SK-N-SH treated with all-trans-retinoic acid at 6 μM for 48 hours (cell line): Measurements from ENCODE around the gene SLC25A28.
A peak's percentile ranks its signal among the peaks of the same experiment; 100 is the strongest.

Experiments used
- ATAC-seq: fragments of 200-7000 bp; cut with Tn5 transposase; 3 replicates; pipeline ENCODE4 v1.9.1; 2020; ENCODE audit warnings: mild to moderate bottlenecking, moderate library complexity
- ARNTL ChIP-seq: fragments of 450-650 bp; formaldehyde crosslinking; IDR thresholded peaks from 2 replicates; pipeline ENCODE4 v1.5.0; 2020; ENCODE audit warnings: low read depth, mild to moderate bottlenecking, moderate library complexity, borderline replicate concordance
- BACH2 ChIP-seq: fragments of 250-450 bp; sonication (Bioruptor Pico); IDR thresholded peaks from 2 replicates; pipeline ENCODE4 v1.9.0; 2021; ENCODE audit warnings: mild to moderate bottlenecking, borderline replicate concordance
- CREB5 ChIP-seq: fragments of 250-450 bp; sonication (Bioruptor Pico); IDR thresholded peaks from 2 replicates; pipeline ENCODE4 v1.5.1; 2020; ENCODE audit warnings: low read depth, mild to moderate bottlenecking, moderate library complexity
- CSDC2 ChIP-seq: fragments of 250-450 bp; sonication (Bioruptor Pico); IDR thresholded peaks from 2 replicates; pipeline ENCODE4 v1.5.0; 2020; ENCODE audit warnings: mild to moderate bottlenecking, moderate library complexity
- CSRNP3 ChIP-seq: fragments of 250-450 bp; sonication (Bioruptor Pico); IDR thresholded peaks from 2 replicates; pipeline ENCODE4 v1.5.1; 2021; ENCODE audit warnings: mild to moderate bottlenecking, moderate library complexity
- ESRRG ChIP-seq: fragments of 250-450 bp; sonication (Bioruptor Pico); IDR thresholded peaks from 2 replicates; pipeline ENCODE4 v1.6.1; 2021; ENCODE audit warnings: mild to moderate bottlenecking
- GLIS3 ChIP-seq: fragments of 250-450 bp; sonication (Bioruptor Pico); IDR thresholded peaks from 2 replicates; pipeline ENCODE4 v1.5.0; 2020; ENCODE audit warnings: mild to moderate bottlenecking, moderate library complexity
- ISL1 ChIP-seq: fragments of 250-450 bp; sonication (Bioruptor Pico); IDR thresholded peaks from 2 replicates; pipeline ENCODE4 v2.1.2; 2022; ENCODE audit warnings: mild to moderate bottlenecking, moderate library complexity
- OSR1 ChIP-seq: fragments of 250-450 bp; sonication (Bioruptor Pico); IDR thresholded peaks from 2 replicates; pipeline ENCODE4 v1.8.0; 2022; ENCODE audit warnings: moderate library complexity, mild to moderate bottlenecking, inconsistent platforms
- PATZ1 ChIP-seq: fragments of 250-450 bp; sonication (Bioruptor Pico); IDR thresholded peaks from 2 replicates; pipeline ENCODE4 v1.8.0; 2020; ENCODE audit warnings: mild to moderate bottlenecking, moderate library complexity, borderline replicate concordance
- POU6F1 ChIP-seq: fragments of 250-450 bp; sonication (Bioruptor Pico); IDR thresholded peaks from 2 replicates; pipeline ENCODE4 v1.8.0; 2021; ENCODE audit warnings: low read depth, mild to moderate bottlenecking, moderate library complexity, borderline replicate concordance
- PPARA ChIP-seq: fragments of 250-450 bp; sonication (Bioruptor Pico); IDR thresholded peaks from 2 replicates; pipeline ENCODE4 v1.5.0; 2020; ENCODE audit warnings: mild to moderate bottlenecking, borderline replicate concordance
- RARB ChIP-seq: fragments of 250-450 bp; sonication (Bioruptor Pico); IDR thresholded peaks from 2 replicates; pipeline ENCODE4 v1.8.0; 2021; ENCODE audit warnings: mild to moderate bottlenecking, moderate library complexity
- SNAI2 ChIP-seq: fragments of 250-450 bp; sonication (Bioruptor Pico); IDR thresholded peaks from 2 replicates; pipeline ENCODE4 v1.5.0; 2020; ENCODE audit warnings: mild to moderate bottlenecking, moderate library complexity
- TOX ChIP-seq: fragments of 250-450 bp; sonication (Bioruptor Pico); IDR thresholded peaks from 2 replicates; pipeline ENCODE4 v1.8.0; 2021; ENCODE audit warnings: mild to moderate bottlenecking, moderate library complexity, borderline replicate concordance
- TSHZ2 ChIP-seq: fragments of 250-450 bp; sonication (Bioruptor Pico); IDR thresholded peaks from 2 replicates; pipeline ENCODE4 v1.5.0; 2020; ENCODE audit warnings: mild to moderate bottlenecking, moderate library complexity
- ZFP3 ChIP-seq: fragments of 250-450 bp; sonication (Bioruptor Pico); IDR thresholded peaks from 2 replicates; pipeline ENCODE4 v1.5.0; 2020; ENCODE audit warnings: mild to moderate bottlenecking, moderate library complexity
- ZFP30 ChIP-seq: fragments of 450-650 bp; formaldehyde crosslinking; IDR thresholded peaks from 2 replicates; pipeline ENCODE4 v1.5.0; 2022; ENCODE audit warnings: mild to moderate bottlenecking, moderate library complexity
- ZNF565 ChIP-seq: fragments of 450-650 bp; formaldehyde crosslinking; conservative IDR thresholded peaks from 2 replicates; pipeline ENCODE4 v1.5.0; 2020; ENCODE audit warnings: low read depth, mild to moderate bottlenecking, moderate library complexity
- ZNF70 ChIP-seq: fragments of 450-650 bp; formaldehyde crosslinking; IDR thresholded peaks from 2 replicates; pipeline ENCODE4 v1.5.0; 2020; ENCODE audit warnings: mild to moderate bottlenecking, moderate library complexity
- ZNF8 ChIP-seq: fragments of 450-650 bp; formaldehyde crosslinking; IDR thresholded peaks from 2 replicates; pipeline ENCODE4 v1.5.0; 2020; ENCODE audit warnings: mild to moderate bottlenecking, moderate library complexity

SLC25A28 gene

GRCh38 chr10:99631496-99631895, 11.3 kb upstream of the SLC25A28 start:
- ATAC-seq: no peak
- TF ChIP-seq ZNF565 (no peak), OSR1 (CRISPR knock-in tag) (no peak), PPARA (CRISPR knock-in tag) (no peak), CSDC2 (no peak), ZNF70 (no peak), POU6F1 (CRISPR knock-in tag) (no peak)

- ATAC-seq: no peak
- no peak for TF ChIP-seq ZNF70
Measured at GRCh38 chr10:99630991-99631390, 10.8 kb upstream of the SLC25A28 start.

- no peak for TF ChIP-seq ISL1 (CRISPR knock-in tag)
- no peak for TF ChIP-seq PPARA (CRISPR knock-in tag)
- TF ChIP-seq ZNF565: no peak
- TF ChIP-seq TOX (CRISPR knock-in tag): no peak
- no peak for TF ChIP-seq SNAI2 (CRISPR knock-in tag)
- TF ChIP-seq ZFP30 (CRISPR knock-in tag): no peak
- no peak for TF ChIP-seq ARNTL (CRISPR knock-in tag)
- no peak for TF ChIP-seq CSRNP3 (CRISPR knock-in tag)
- TF ChIP-seq GLIS3: no peak
- TF ChIP-seq PATZ1 (CRISPR knock-in tag): no peak
- TF ChIP-seq TSHZ2 (CRISPR knock-in tag): no peak
- ATAC-seq: peak; percentile 94
Measured at GRCh38 chr10:99630433-99630832, 10.2 kb upstream of the SLC25A28 start.

GRCh38 chr10:99629625-99629978, 9.4 kb upstream of the SLC25A28 start:
- TF ChIP-seq TOX (CRISPR knock-in tag): no peak
- TF ChIP-seq TSHZ2 (CRISPR knock-in tag): no peak
- no peak for TF ChIP-seq ZNF8 (CRISPR knock-in tag)
- no peak for TF ChIP-seq ESRRG (CRISPR knock-in tag)
- no peak for TF ChIP-seq ZFP30 (CRISPR knock-in tag)
- no peak for TF ChIP-seq SNAI2 (CRISPR knock-in tag)
- no peak for TF ChIP-seq BACH2 (CRISPR knock-in tag)
- no peak for TF ChIP-seq ZFP3 (CRISPR knock-in tag)
- no peak for TF ChIP-seq GLIS3
- no peak for TF ChIP-seq PPARA (CRISPR knock-in tag)
- TF ChIP-seq ZNF565: no peak
- TF ChIP-seq PATZ1 (CRISPR knock-in tag): no peak
- TF ChIP-seq ZNF70: no peak
- no peak for TF ChIP-seq CREB5 (CRISPR knock-in tag)
- no peak for TF ChIP-seq RARB
- TF ChIP-seq, all 23 proteins: peak for 0
- ATAC-seq: no peak
